Measurements from ENCODE around the gene TBL1X.

Gene TBL1X

DNA sequence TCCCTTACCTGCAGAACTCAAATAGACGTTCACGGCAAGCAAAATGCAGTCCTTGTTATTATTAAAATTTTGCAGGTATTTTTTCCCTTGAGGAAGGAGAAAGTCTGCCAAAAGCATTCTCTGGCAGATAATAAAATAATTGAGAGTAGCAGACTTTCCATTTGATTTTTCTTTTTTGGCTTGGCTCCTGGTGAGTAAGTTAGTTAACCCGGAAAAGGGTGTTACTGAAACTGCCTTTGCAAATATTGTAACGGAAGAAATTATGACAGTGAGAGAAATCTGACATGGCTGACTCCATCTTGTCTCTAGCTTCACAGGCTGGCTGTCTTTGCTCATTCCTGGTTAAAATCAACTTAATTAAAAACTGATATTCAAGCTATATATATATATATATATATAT lies 200.3 kb downstream of the TBL1X start:
- peaks cover 3% of the 10 kb centered on the region for H3K36me3 ChIP-seq (ENCODE audit: control insufficient read depth, insufficient read depth, low read length)
- H3K27me3 ChIP-seq (ENCODE audit: control insufficient read depth, insufficient read depth, low read length, poor library complexity, severe bottlenecking) = no peaks in the 10 kb centered on the region
- no peak overlapping the region for H3K4me3 ChIP-seq (ENCODE audit: insufficient read depth, low read depth, low read length)
- H3K9me3 ChIP-seq (ENCODE audit: control insufficient read depth, low read length) = no peaks in the 10 kb centered on the region
- WGBS, 2 experiments = 98 to 100% methylated on average over 3 to 4 of the region's 4 CpGs
- H3K4me1 ChIP-seq (ENCODE audit: control insufficient read depth, insufficient read depth, low read length) = no peaks in the 10 kb centered on the region
- H3K27ac ChIP-seq (ENCODE audit: insufficient read depth, low read depth, low read length, poor library complexity, severe bottlenecking) = no peak overlapping the region

- 58 to 59% methylated on average over 3 of the region's 3 CpGs for WGBS, 2 experiments
- Histone ChIP-seq H3K9me3 (ENCODE audit: control insufficient read depth, low read length) (no peaks in the 10 kb centered on the region), H3K4me3 (ENCODE audit: insufficient read depth, low read depth, low read length) (no peak overlapping the region), H3K36me3 (ENCODE audit: control insufficient read depth, insufficient read depth, low read length) (peaks cover 3% of the 10 kb centered on the region), H3K27me3 (ENCODE audit: control insufficient read depth, insufficient read depth, low read length, poor library complexity, severe bottlenecking) (no peaks in the 10 kb centered on the region), H3K4me1 (ENCODE audit: control insufficient read depth, insufficient read depth, low read length) (no peaks in the 10 kb centered on the region), H3K27ac (ENCODE audit: insufficient read depth, low read depth, low read length, poor library complexity, severe bottlenecking) (no peak overlapping the region)
Observed at GRCh38 chrX:9668537-9668936, 203.7 kb downstream of the TBL1X start.

- Histone ChIP-seq H3K36me3 (ENCODE audit: control insufficient read depth, insufficient read depth, low read length) (peaks cover 3% of the 10 kb centered on the region), H3K27me3 (ENCODE audit: control insufficient read depth, insufficient read depth, low read length, poor library complexity, severe bottlenecking) (no peaks in the 10 kb centered on the region), H3K4me3 (ENCODE audit: insufficient read depth, low read depth, low read length) (no peak overlapping the region), H3K9me3 (ENCODE audit: control insufficient read depth, low read length) (no peaks in the 10 kb centered on the region), H3K4me1 (ENCODE audit: control insufficient read depth, insufficient read depth, low read length) (no peaks in the 10 kb centered on the region), H3K27ac (ENCODE audit: insufficient read depth, low read depth, low read length, poor library complexity, severe bottlenecking) (no peak overlapping the region)
- WGBS, 2 experiments = 89 to 92% methylated on average over 8 of the region's 8 CpGs
Observed at GRCh38 chrX:9670136-9670814, 205.4 kb downstream of the TBL1X start.

DNA sequence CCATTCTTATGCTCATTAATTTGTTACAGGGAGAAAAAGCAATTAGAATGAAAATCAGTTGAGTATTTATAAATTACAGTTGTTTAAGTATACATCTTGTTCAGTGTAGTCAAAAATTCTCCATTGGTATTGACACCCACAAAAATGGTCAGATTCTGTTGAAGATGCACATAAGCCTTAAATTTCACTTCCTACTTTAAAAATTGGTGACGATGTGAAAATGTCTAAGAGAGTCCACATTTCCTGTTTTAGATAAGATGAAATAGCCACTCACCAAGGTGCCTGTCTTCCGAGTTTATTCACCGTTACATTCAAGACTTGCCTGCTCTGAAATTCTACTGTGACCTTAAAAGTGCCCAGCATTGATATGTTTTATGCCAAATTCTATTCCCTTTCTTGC lies 207.1 kb downstream of the TBL1X start:
- H3K27me3 ChIP-seq (ENCODE audit: control insufficient read depth, insufficient read depth, low read length, poor library complexity, severe bottlenecking) = no peaks in the 10 kb centered on the region
- H3K4me1 ChIP-seq (ENCODE audit: control insufficient read depth, insufficient read depth, low read length) = no peaks in the 10 kb centered on the region
- WGBS, 2 experiments = 93 to 97% methylated on average over 3 of the region's 3 CpGs
- no peaks in the 10 kb centered on the region for H3K9me3 ChIP-seq (ENCODE audit: control insufficient read depth, low read length)
- no peak overlapping the region for H3K4me3 ChIP-seq (ENCODE audit: insufficient read depth, low read depth, low read length)
- no peak overlapping the region for H3K27ac ChIP-seq (ENCODE audit: insufficient read depth, low read depth, low read length, poor library complexity, severe bottlenecking)
- no peaks in the 10 kb centered on the region for H3K36me3 ChIP-seq (ENCODE audit: control insufficient read depth, insufficient read depth, low read length)

- H3K4me1 ChIP-seq (ENCODE audit: control insufficient read depth, insufficient read depth, low read length) = no peaks in the 10 kb centered on the region
- 81 to 82% methylated on average over 13 of the region's 13 CpGs for WGBS, 2 experiments
- H3K9me3 ChIP-seq (ENCODE audit: control insufficient read depth, low read length) = no peaks in the 10 kb centered on the region
- no peak overlapping the region for H3K4me3 ChIP-seq (ENCODE audit: insufficient read depth, low read depth, low read length)
- H3K27ac ChIP-seq (ENCODE audit: insufficient read depth, low read depth, low read length, poor library complexity, severe bottlenecking) = no peak overlapping the region
- no peaks in the 10 kb centered on the region for H3K27me3 ChIP-seq (ENCODE audit: control insufficient read depth, insufficient read depth, low read length, poor library complexity, severe bottlenecking)
- no peaks in the 10 kb centered on the region for H3K36me3 ChIP-seq (ENCODE audit: control insufficient read depth, insufficient read depth, low read length)
Observed at GRCh38 chrX:9676306-9676705, 211.4 kb downstream of the TBL1X start.

GRCh38 chrX:9676738-9677097 lies 211.9 kb downstream of the TBL1X start:
- H3K36me3 ChIP-seq (ENCODE audit: control insufficient read depth, insufficient read depth, low read length) = no peaks in the 10 kb centered on the region
- no peaks in the 10 kb centered on the region for H3K27me3 ChIP-seq (ENCODE audit: control insufficient read depth, insufficient read depth, low read length, poor library complexity, severe bottlenecking)
- no peaks in the 10 kb centered on the region for H3K9me3 ChIP-seq (ENCODE audit: control insufficient read depth, low read length)
- H3K27ac ChIP-seq (ENCODE audit: insufficient read depth, low read depth, low read length, poor library complexity, severe bottlenecking) = no peak overlapping the region
- H3K4me1 ChIP-seq (ENCODE audit: control insufficient read depth, insufficient read depth, low read length) = no peaks in the 10 kb centered on the region
- H3K4me3 ChIP-seq (ENCODE audit: insufficient read depth, low read depth, low read length) = no peak overlapping the region
- 97 to 98% methylated on average over 5 of the region's 6 CpGs for WGBS, 2 experiments

DNA sequence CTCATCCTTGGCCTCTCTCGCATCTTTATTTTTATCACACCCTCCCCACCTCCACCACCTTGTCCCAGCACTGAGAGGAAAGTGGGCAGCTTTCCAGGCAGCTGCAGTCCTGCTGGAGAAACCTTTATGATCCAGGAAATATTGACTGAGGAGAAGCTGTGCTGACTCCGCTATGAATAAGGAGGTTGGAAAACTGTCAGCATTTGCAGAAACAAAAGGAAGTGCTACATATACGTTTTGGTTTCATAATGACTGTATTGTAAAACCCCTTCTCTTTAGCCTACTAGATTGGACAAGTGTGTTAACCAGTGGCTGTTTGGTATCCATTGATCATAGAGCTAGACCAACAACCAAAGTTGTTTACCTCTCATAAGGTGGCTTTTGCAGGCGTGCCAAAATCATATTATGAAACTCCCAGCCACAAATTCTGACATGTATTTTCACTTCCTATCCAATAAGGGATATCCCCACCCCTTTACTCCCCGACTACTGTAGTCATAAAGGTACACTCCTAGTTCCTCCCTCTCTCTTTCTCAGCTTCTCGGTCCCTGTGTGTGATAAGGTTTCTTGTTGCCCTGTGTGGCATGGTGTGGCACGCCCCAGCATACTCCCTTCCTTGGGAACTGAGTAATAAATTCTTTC lies 212.4 kb downstream of the TBL1X start:
- 93 to 99% methylated on average over 4 to 7 of the region's 7 CpGs for WGBS, 2 experiments
- H3K9me3 ChIP-seq (ENCODE audit: control insufficient read depth, low read length) = no peaks in the 10 kb centered on the region
- H3K27me3 ChIP-seq (ENCODE audit: control insufficient read depth, insufficient read depth, low read length, poor library complexity, severe bottlenecking) = no peaks in the 10 kb centered on the region
- no peak overlapping the region for H3K27ac ChIP-seq (ENCODE audit: insufficient read depth, low read depth, low read length, poor library complexity, severe bottlenecking)
- no peaks in the 10 kb centered on the region for H3K36me3 ChIP-seq (ENCODE audit: control insufficient read depth, insufficient read depth, low read length)
- no peak overlapping the region for H3K4me3 ChIP-seq (ENCODE audit: insufficient read depth, low read depth, low read length)
- no peaks in the 10 kb centered on the region for H3K4me1 ChIP-seq (ENCODE audit: control insufficient read depth, insufficient read depth, low read length)

GRCh38 chrX:9678215-9678965 lies 213.5 kb downstream of the TBL1X start:
- no peaks in the 10 kb centered on the region for H3K36me3 ChIP-seq (ENCODE audit: control insufficient read depth, insufficient read depth, low read length)
- no peak overlapping the region for H3K4me3 ChIP-seq (ENCODE audit: insufficient read depth, low read depth, low read length)
- 94 to 100% methylated on average over 1 to 3 of the region's 3 CpGs for WGBS, 2 experiments
- no peaks in the 10 kb centered on the region for H3K9me3 ChIP-seq (ENCODE audit: control insufficient read depth, low read length)
- no peaks in the 10 kb centered on the region for H3K4me1 ChIP-seq (ENCODE audit: control insufficient read depth, insufficient read depth, low read length)
- H3K27ac ChIP-seq (ENCODE audit: insufficient read depth, low read depth, low read length, poor library complexity, severe bottlenecking) = no peak overlapping the region
- H3K27me3 ChIP-seq (ENCODE audit: control insufficient read depth, insufficient read depth, low read length, poor library complexity, severe bottlenecking) = no peaks in the 10 kb centered on the region

GRCh38 chrX:9681011-9681410 lies 216.2 kb downstream of the TBL1X start:
- H3K4me1 ChIP-seq (ENCODE audit: control insufficient read depth, insufficient read depth, low read length) = no peaks in the 10 kb centered on the region
- H3K27me3 ChIP-seq (ENCODE audit: control insufficient read depth, insufficient read depth, low read length, poor library complexity, severe bottlenecking) = no peaks in the 10 kb centered on the region
- 92 to 98% methylated on average over 8 of the region's 9 CpGs for WGBS, 2 experiments
- H3K36me3 ChIP-seq (ENCODE audit: control insufficient read depth, insufficient read depth, low read length) = no peaks in the 10 kb centered on the region
- H3K27ac ChIP-seq (ENCODE audit: insufficient read depth, low read depth, low read length, poor library complexity, severe bottlenecking) = no peak overlapping the region
- no peak overlapping the region for H3K4me3 ChIP-seq (ENCODE audit: insufficient read depth, low read depth, low read length)
- H3K9me3 ChIP-seq (ENCODE audit: control insufficient read depth, low read length) = no peaks in the 10 kb centered on the region

GRCh38 chrX:9681422-9681821 lies 216.6 kb downstream of the TBL1X start:
- no peaks in the 10 kb centered on the region for H3K36me3 ChIP-seq (ENCODE audit: control insufficient read depth, insufficient read depth, low read length)
- no peaks in the 10 kb centered on the region for H3K27me3 ChIP-seq (ENCODE audit: control insufficient read depth, insufficient read depth, low read length, poor library complexity, severe bottlenecking)
- H3K9me3 ChIP-seq (ENCODE audit: control insufficient read depth, low read length) = no peaks in the 10 kb centered on the region
- H3K27ac ChIP-seq (ENCODE audit: insufficient read depth, low read depth, low read length, poor library complexity, severe bottlenecking) = no peak overlapping the region
- no peaks in the 10 kb centered on the region for H3K4me1 ChIP-seq (ENCODE audit: control insufficient read depth, insufficient read depth, low read length)
- 83 to 95% methylated on average over 4 of the region's 4 CpGs for WGBS, 2 experiments
- no peak overlapping the region for H3K4me3 ChIP-seq (ENCODE audit: insufficient read depth, low read depth, low read length)
